AG08395 (cell line): Measurements from ENCODE around the gene MDN1.
"Not testable (repeated sequence)": the region's sequence is repeated elsewhere in the genome, so short reads cannot be mapped to it uniquely, and the experiment has no call there.

ENCODE experiments used
- DNase-seq: peaks from one replicate; pipeline ENCODE4 v3.0.0; 2012; ENCODE audit warnings: mixed read lengths, low spot score

MDN1 gene

GRCh38 chr6:89819336-89820130 lies at the start of gene MDN1:
Gene MDN1 (minus strand): TSS chr6:89819794. CDS start chr6:89819607, 187 bp downstream.
- peak; percentile 93 for DNase-seq

- no peak for DNase-seq
Measured at GRCh38 chr6:89866024-89866678, 46.6 kb upstream of the MDN1 start.

GRCh38 chr6:89862698-89863097 lies 43.1 kb upstream of the MDN1 start:
- no peak for DNase-seq

GRCh38 chr6:89862273-89862672 lies 42.7 kb upstream of the MDN1 start:
- DNase-seq: no peak

- DNase-seq: no peak
Measured at GRCh38 chr6:89859744-89860143, 40.1 kb upstream of the MDN1 start.

- DNase-seq: no peak
Measured at GRCh38 chr6:89858041-89858440, 38.4 kb upstream of the MDN1 start.

- peak; percentile 57 for DNase-seq
Measured at GRCh38 chr6:89853068-89853467, 33.5 kb upstream of the MDN1 start.

- DNase-seq: not testable (repeated sequence)
Measured at GRCh38 chr6:89847513-89847912, 27.9 kb upstream of the MDN1 start.

GRCh38 chr6:89843070-89843469 lies 23.5 kb upstream of the MDN1 start:
- peak; percentile 11 for DNase-seq

GRCh38 chr6:89842228-89842627 lies 22.6 kb upstream of the MDN1 start:
- peak; percentile 6 for DNase-seq

GRCh38 chr6:89840538-89840937 lies 20.9 kb upstream of the MDN1 start:
- DNase-seq: no peak

GRCh38 chr6:89836639-89837222 lies 17.1 kb upstream of the MDN1 start:
- no peak for DNase-seq

GRCh38 chr6:89834884-89835792 lies 15.5 kb upstream of the MDN1 start:
- DNase-seq: peak; percentile 24

- peak; percentile 6 for DNase-seq
Measured at GRCh38 chr6:89830170-89830809, 10.7 kb upstream of the MDN1 start.

GRCh38 chr6:89829472-89830169 lies 10.0 kb upstream of the MDN1 start, which contains the start of gene CASP8AP2:
Gene CASP8AP2 (plus strand): TSS chr6:89829880.
- peak; percentile 98 for DNase-seq

- no peak for DNase-seq
Measured at GRCh38 chr6:89828988-89829471, 9.4 kb upstream of the MDN1 start.

- DNase-seq: not testable (repeated sequence)
Measured at GRCh38 chr6:89828475-89828987, 8.9 kb upstream of the MDN1 start.

- no peak for DNase-seq
Measured at GRCh38 chr6:89826029-89826528, 6.5 kb upstream of the MDN1 start.

- no peak for DNase-seq
Measured at GRCh38 chr6:89818977-89819335, 638 bp downstream of the MDN1 start.

GRCh38 chr6:89817481-89817880 lies 2.1 kb downstream of the MDN1 start:
- no peak for DNase-seq
